ENCODE data around the gene KCNH2.

GRCh38 chr7:150977382-150978125 lies 567 bp downstream of the KCNH2 start:
- TF ChIP-seq POLR2AphosphoS5 (IDR thresholded peaks at IDR 0.05) (no peak), CTCF (IDR thresholded peaks at IDR 0.05) (no peak)
